Neural cell (in vitro differentiated cells): ENCODE data around the gene PGA3. TPM values are rescaled to one million over a fixed set of nuclear protein-coding genes. Genes with fewer than 3 reads are reported as not detected.

Source experiments
- H2AFZ ChIP-seq: fragments of 200-600, 300-800 bp; sonication (generic), shearing (Covaris generic); 2 replicates; pipeline ENCODE4 v1.6.0; 2014; ENCODE audit warnings: low read depth, mild to moderate bottlenecking, antibody characterized with exemption, low read length, moderate library complexity
- H3F3A ChIP-seq: fragments of 200-600 bp; shearing (Covaris generic); 2 replicates; pipeline ENCODE4 v1.6.1; 2016; ENCODE audit warnings: mild to moderate bottlenecking, moderate library complexity, mixed read lengths, antibody characterized with exemption, low read length; ENCODE audit not compliant: insufficient read depth, poor library complexity, severe bottlenecking
- H3K27ac ChIP-seq: fragments of 200-600, 300-800 bp; sonication (generic), shearing (Covaris generic); 2 replicates; pipeline ENCODE4 v1.5.1; 2014; ENCODE audit warnings: mild to moderate bottlenecking, low read length, moderate library complexity
- H3K27me3 ChIP-seq: fragments of 300-800, 200-600 bp; sonication (generic), shearing (Covaris generic); 2 replicates; pipeline ENCODE4 v1.6.0; 2014; ENCODE audit warnings: mild to moderate bottlenecking, low read depth, low read length, moderate library complexity; ENCODE audit not compliant: insufficient read depth
- H3K36me3 ChIP-seq: fragments of 300-800, 200-600 bp; sonication (generic), shearing (Covaris generic); 2 replicates; pipeline ENCODE4 v1.5.1; 2014; ENCODE audit warnings: mild to moderate bottlenecking, antibody characterized with exemption, low read length, moderate library complexity; ENCODE audit not compliant: insufficient read depth
- H3K4me2 ChIP-seq: fragments of 300-800, 200-600 bp; sonication (generic), shearing (Covaris generic); 2 replicates; pipeline ENCODE4 v1.6.0; 2014; ENCODE audit warnings: mild to moderate bottlenecking, low read length
- H3K4me3 ChIP-seq: fragments of 300-800, 200-600 bp; sonication (generic), shearing (Covaris generic); 2 replicates; pipeline ENCODE4 v1.5.1; 2014; ENCODE audit warnings: mild to moderate bottlenecking, low read length, moderate library complexity
- H3K79me2 ChIP-seq: fragments of 200-600 bp; shearing (Covaris generic); replicated peaks from 2 replicates; pipeline ENCODE4 v1.6.0; 2014; ENCODE audit warnings: mild to moderate bottlenecking, low read length, moderate library complexity; ENCODE audit not compliant: insufficient read depth
- H3K9ac ChIP-seq: fragments of 300-800, 200-600 bp; sonication (generic), shearing (Covaris generic); 2 replicates; pipeline ENCODE4 v1.6.1; 2016; ENCODE audit warnings: mild to moderate bottlenecking, low read length, mixed read lengths
- H3K9me2 ChIP-seq: fragments of 200-600 bp; shearing (Covaris generic); 2 replicates; pipeline ENCODE4 v1.6.1; 2016; ENCODE audit warnings: mild to moderate bottlenecking, low read length, mixed read lengths; ENCODE audit not compliant: insufficient read depth
- H3K9me3 ChIP-seq: fragments of 200-600, 300-800 bp; sonication (generic), shearing (Covaris generic); 2 replicates; pipeline ENCODE4 v1.6.1; 2016; ENCODE audit warnings: mild to moderate bottlenecking, mixed run types, low read length, moderate library complexity, mixed read lengths
- H4K20me1 ChIP-seq: fragments of 200-600 bp; shearing (Covaris generic); 2 replicates; pipeline ENCODE4 v1.6.1; 2016; ENCODE audit warnings: mild to moderate bottlenecking, mixed run types; ENCODE audit not compliant: insufficient read depth
- CTCF ChIP-seq: fragments of 450-650 bp; IDR thresholded peaks from 2 replicates; pipeline ENCODE4 v1.5.1; 2014; ENCODE audit warnings: antibody characterized with exemption, mild to moderate bottlenecking, moderate library complexity; ENCODE audit not compliant: poor library complexity, severe bottlenecking
- EP300 ChIP-seq: fragments of 450-650 bp; conservative IDR thresholded peaks from 2 replicates; pipeline ENCODE4 v1.6.1; 2014; ENCODE audit warnings: antibody characterized with exemption, mild to moderate bottlenecking, moderate library complexity; ENCODE audit not compliant: poor library complexity, severe bottlenecking
- EZH2 ChIP-seq: fragments of 200-600, 300-800 bp; shearing (Covaris generic), sonication (generic); IDR thresholded peaks from 2 replicates; pipeline ENCODE4 v1.6.1; 2014; ENCODE audit warnings: antibody characterized with exemption, low read length, borderline replicate concordance, mild to moderate bottlenecking; ENCODE audit not compliant: insufficient read depth, poor library complexity, severe bottlenecking
- MXI1 ChIP-seq: fragments of 450-650 bp; conservative IDR thresholded peaks from 2 replicates; pipeline ENCODE4 v1.6.1; 2014; ENCODE audit warnings: antibody characterized with exemption, mild to moderate bottlenecking; ENCODE audit not compliant: poor library complexity, severe bottlenecking
- POLR2AphosphoS5 ChIP-seq: IDR thresholded peaks from 2 replicates; pipeline ENCODE4 v1.6.1; 2012
- RAD21 ChIP-seq: fragments of 450-650 bp; conservative IDR thresholded peaks from 2 replicates; pipeline ENCODE4 v1.6.1; 2014; ENCODE audit warnings: antibody characterized with exemption, mild to moderate bottlenecking, moderate library complexity
- REST ChIP-seq: IDR thresholded peaks from 2 replicates; pipeline ENCODE4 v1.6.1; 2012; ENCODE audit warnings: borderline replicate concordance
- SMC3 ChIP-seq: fragments of 450-650 bp; conservative IDR thresholded peaks from 2 replicates; pipeline ENCODE4 v1.6.1; 2014; ENCODE audit warnings: antibody characterized with exemption, mild to moderate bottlenecking, moderate library complexity; ENCODE audit not compliant: poor library complexity
- TAF1 ChIP-seq: IDR thresholded peaks from 2 replicates; pipeline ENCODE4 v1.6.1; 2012; ENCODE audit warnings: low read depth
- polyA plus RNA-seq: library from polyadenylated mRNA; depleted of rRNA; stranded (reverse); fragments of >200 nt; gene quantifications from 2 replicates; pipeline ENCODE4 v1.2.3, GENCODE V29; 2014

Gene PGA3
- polyA plus RNA-seq, 1 donor from 2014 or later = not detected

GRCh38 chr11:61194981-61195695 lies 8.2 kb upstream of the PGA3 start:
- H3K79me2 ChIP-seq = no peaks in the 10 kb centered on the region
- no peaks in the 10 kb centered on the region for H4K20me1 ChIP-seq

GRCh38 chr11:61195719-61196118 lies 7.6 kb upstream of the PGA3 start:
- TF ChIP-seq EZH2 = no peak
- no peak for TF ChIP-seq CTCF
- TF ChIP-seq REST = no peak
- TF ChIP-seq SMC3 = no peak
- Histone ChIP-seq H3K9me3 (no peaks in the 10 kb centered on the region), H2AFZ (no peak overlapping the region)

More at GRCh38 chr11:61194981-61195695, 8.2 kb upstream of the PGA3 start:
- H3F3A ChIP-seq = no peaks in the 10 kb centered on the region
- no peaks in the 10 kb centered on the region for H3K27me3 ChIP-seq
- no peak overlapping the region for H3K4me2 ChIP-seq
- H3K27ac ChIP-seq = no peak overlapping the region
- H3K9me3 ChIP-seq = no peaks in the 10 kb centered on the region
- H2AFZ ChIP-seq = no peak overlapping the region
- TF ChIP-seq POLR2AphosphoS5 (no peak), EP300 (no peak), CTCF (no peak), EZH2 (no peak), TAF1 (no peak), MXI1 (no peak), SMC3 (no peak), REST (no peak), RAD21 (no peak)
- no peak overlapping the region for H3K4me3 ChIP-seq
- H3K9ac ChIP-seq = no peak overlapping the region
- no peaks in the 10 kb centered on the region for H3K36me3 ChIP-seq
- H3K9me2 ChIP-seq = no peaks in the 10 kb centered on the region

More at GRCh38 chr11:61195719-61196118, 7.6 kb upstream of the PGA3 start:
- Histone ChIP-seq H3F3A (no peaks in the 10 kb centered on the region), H3K27me3 (no peaks in the 10 kb centered on the region), H3K9ac (no peak overlapping the region), H3K36me3 (no peaks in the 10 kb centered on the region), H3K4me2 (no peak overlapping the region), H3K27ac (no peak overlapping the region), H3K4me3 (no peak overlapping the region), H3K79me2 (no peaks in the 10 kb centered on the region), H3K9me2 (no peaks in the 10 kb centered on the region), H4K20me1 (no peaks in the 10 kb centered on the region)
